ENCODE measurements around the gene TMEM167B.

GRCh38 chr1:109094377-109094803, 3.8 kb downstream of the TMEM167B start:
- TF ChIP-seq CTCF (IDR thresholded peaks at IDR 0.05; ENCODE audit: borderline replicate concordance, extremely low read depth, low read length, poor library complexity, severe bottlenecking) (no peak), EZH2 (IDR thresholded peaks at IDR 0.05; ENCODE audit: borderline replicate concordance, low read depth, low read length, severe bottlenecking) (no peak)

All from DND-41 (cell line).